Lower leg skin (tissue), 3 donors: Measurements from ENCODE around the gene ERMP1.

Experiments used
- CTCF ChIP-seq, 3 donors: fragments of 450-650 bp; IDR thresholded peaks; one replicate each; pipeline ENCODE4 v1.5.1; 2016; ENCODE audit warnings: antibody characterized with exemption in 3 of 3, mild to moderate bottlenecking in 3 of 3, moderate library complexity in 2 of 3
- POLR2A ChIP-seq, 2 donors: fragments of 450-650 bp; IDR thresholded peaks; one replicate each; pipeline ENCODE4 v1.6.1; 2016 to 2017; ENCODE audit warnings: antibody characterized with exemption in 2 of 2, mild to moderate bottlenecking in 1 of 2, moderate library complexity in 1 of 2

DNA sequence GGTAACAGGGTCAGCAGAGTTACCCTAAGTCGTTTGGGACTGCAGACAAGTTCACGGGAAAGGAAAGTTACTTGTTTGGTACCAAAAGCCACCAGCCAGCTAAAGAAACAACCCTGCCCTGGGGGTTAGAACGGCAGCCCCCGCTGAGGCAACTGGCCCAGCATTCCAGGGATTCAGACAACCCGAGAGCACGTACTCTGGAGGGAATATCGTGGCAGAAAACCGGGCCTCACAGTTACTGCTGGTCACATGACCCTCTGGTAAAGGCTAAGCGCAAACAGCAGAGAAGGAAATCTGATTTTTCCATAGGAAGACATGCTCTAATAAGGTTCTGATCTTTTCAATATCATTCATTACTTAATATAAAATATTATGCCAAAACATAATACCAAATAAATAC, 35.3 kb upstream of the ERMP1 start:
- TF ChIP-seq POLR2A (IDR thresholded peaks at IDR 0.05), result no peak
- no peak for TF ChIP-seq CTCF (IDR thresholded peaks at IDR 0.05)
